PFSK-1 (cell line): Measurements from ENCODE around the gene RTN4RL2.

Source experiments
- FOXP2 ChIP-seq: optimal IDR thresholded peaks from 2 replicates; pipeline ENCODE3; 2011; ENCODE audit warnings: borderline replicate concordance, control low read depth, inconsistent platforms; ENCODE audit not compliant: insufficient read depth; ENCODE audit errors: extremely low read length, extremely low read depth
- POLR2AphosphoS5 ChIP-seq: IDR thresholded peaks from 2 replicates; pipeline ENCODE4 v1.6.1; 2012; ENCODE audit warnings: low read depth, mild to moderate bottlenecking, control low read depth, low read length, moderate library complexity
- REST ChIP-seq, 2 experiments: IDR thresholded peaks; 2 replicates each; pipeline versions ENCODE4 v1.6.1 to v1.8.0; 2011 to 2012; ENCODE audit warnings: low read depth in 2 of 2, low read length in 2 of 2, control low read depth in 1 of 2, inconsistent platforms in 1 of 2, mild to moderate bottlenecking in 1 of 2, moderate library complexity in 1 of 2; ENCODE audit not compliant: insufficient read depth in 1 of 2
- SIN3A ChIP-seq: IDR thresholded peaks from 2 replicates; pipeline ENCODE4 v1.6.1; 2012; ENCODE audit warnings: mild to moderate bottlenecking, low read length, moderate library complexity, borderline replicate concordance; ENCODE audit not compliant: insufficient read depth
- TAF1 ChIP-seq: IDR thresholded peaks from 2 replicates; pipeline ENCODE4 v1.6.1; 2012; ENCODE audit warnings: low read length, control low read depth, borderline replicate concordance; ENCODE audit not compliant: insufficient read depth

RTN4RL2 gene

GRCh38 chr11:57480409-57481137, 20.2 kb downstream of the RTN4RL2 start:
- no peak for TF ChIP-seq TAF1
- TF ChIP-seq SIN3A: no peak
- TF ChIP-seq POLR2AphosphoS5: no peak
- TF ChIP-seq REST (IDR thresholded peaks at IDR 0.05; ENCODE audit: insufficient read depth in 1 of 2, low read depth in 2 of 2, low read length in 2 of 2): no peak
- no peak for TF ChIP-seq FOXP2

- TF ChIP-seq TAF1 (no peak), POLR2AphosphoS5 (no peak), SIN3A (no peak), FOXP2 (no peak), REST (IDR thresholded peaks at IDR 0.05; ENCODE audit: insufficient read depth in 1 of 2, low read depth in 2 of 2, low read length in 2 of 2) (no peak)
Measured at GRCh38 chr11:57481315-57481714, 21.0 kb downstream of the RTN4RL2 start.

GRCh38 chr11:57481915-57482781, 21.8 kb downstream of the RTN4RL2 start:
- TF ChIP-seq SIN3A (no peak), POLR2AphosphoS5 (no peak), TAF1 (no peak), FOXP2 (no peak), REST (IDR thresholded peaks at IDR 0.05; ENCODE audit: insufficient read depth in 1 of 2, low read depth in 2 of 2, low read length in 2 of 2) (no peak)

GRCh38 chr11:57482782-57483561, 22.6 kb downstream of the RTN4RL2 start:
- TF ChIP-seq REST (IDR thresholded peaks at IDR 0.05; ENCODE audit: insufficient read depth in 1 of 2, low read depth in 2 of 2, low read length in 2 of 2): no peak
- no peak for TF ChIP-seq TAF1
